Activated naive CD4-positive, alpha-beta T cell (primary cell): ENCODE data around the gene TMEM138.

ENCODE experiments used
- DNase-seq, 4 experiments: peaks; one replicate each; lab custom pipeline; 2025; lab: John Stamatoyannopoulos, UW

TMEM138 gene

DNA sequence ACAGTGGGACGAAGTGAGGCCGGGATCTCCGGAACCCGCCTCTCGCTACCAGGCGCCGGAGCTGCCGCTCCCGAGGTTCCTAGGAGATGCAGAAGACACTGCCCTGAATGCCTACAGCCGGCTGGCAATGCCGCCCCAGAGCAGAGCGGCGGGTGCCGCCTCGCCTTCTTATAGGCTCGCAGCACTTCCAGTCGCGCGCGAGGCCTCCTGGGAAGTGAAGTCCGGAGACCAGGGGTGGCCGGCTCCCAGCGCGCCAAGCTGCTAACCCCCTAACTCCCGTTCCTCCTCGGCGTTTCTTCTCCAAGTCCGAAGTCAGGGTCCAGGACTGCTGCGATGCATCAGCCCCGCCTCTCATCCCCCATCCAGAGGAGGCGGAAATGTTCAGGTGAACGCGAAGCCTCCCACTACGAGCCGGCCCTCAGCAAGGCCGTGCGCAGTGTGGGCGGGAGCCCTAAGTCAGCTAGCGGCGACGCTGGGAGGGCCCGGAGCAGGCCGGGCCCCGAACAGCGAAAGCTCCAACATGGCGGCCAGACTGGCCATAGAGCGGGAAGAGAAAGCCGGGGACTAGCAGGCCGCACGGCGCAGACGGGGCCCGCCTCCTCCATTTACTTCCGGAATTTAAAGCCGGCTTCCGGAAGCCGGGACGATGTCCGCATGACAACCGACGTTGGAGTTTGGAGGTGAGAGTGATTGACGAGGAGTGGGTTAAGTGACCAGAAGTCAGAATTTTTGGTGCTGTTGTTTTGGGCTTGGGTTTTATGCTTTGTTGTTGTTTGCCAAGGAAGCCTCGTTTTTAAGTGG is at the start of gene TMEM138, which contains the start of gene CYB561A3:
Gene TMEM138 (plus strand): TSS at position 634 of the 801 bp plus-strand sequence. CDS start 2,017 bp downstream, outside the sequence.
Gene CYB561A3 (minus strand): TSS at position 142 of the 801 bp plus-strand sequence. CDS start 5,169 bp downstream, outside the sequence.
- DNase-seq, result peak; percentile 73 to 79 (median 74)

DNA sequence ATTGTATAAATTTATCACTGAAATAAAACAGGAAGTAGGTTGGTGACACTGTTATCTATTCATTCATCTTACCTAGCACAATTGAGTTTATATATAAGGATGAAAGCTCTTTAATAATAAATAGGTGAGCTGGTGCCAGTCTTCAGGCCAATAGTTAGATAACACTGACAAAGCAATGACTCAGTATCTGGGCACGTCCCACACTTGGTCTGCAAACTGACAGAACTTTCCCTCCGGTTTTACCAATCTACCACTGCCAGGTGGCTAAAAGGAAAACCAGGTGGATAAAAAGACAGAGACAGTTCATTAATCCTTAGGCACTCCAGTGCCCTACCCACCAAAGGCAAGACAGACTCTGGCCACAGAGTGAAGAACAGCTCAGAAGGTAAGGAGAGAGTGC is 46.9 kb upstream of the TMEM138 start:
- no peak for DNase-seq

DNA sequence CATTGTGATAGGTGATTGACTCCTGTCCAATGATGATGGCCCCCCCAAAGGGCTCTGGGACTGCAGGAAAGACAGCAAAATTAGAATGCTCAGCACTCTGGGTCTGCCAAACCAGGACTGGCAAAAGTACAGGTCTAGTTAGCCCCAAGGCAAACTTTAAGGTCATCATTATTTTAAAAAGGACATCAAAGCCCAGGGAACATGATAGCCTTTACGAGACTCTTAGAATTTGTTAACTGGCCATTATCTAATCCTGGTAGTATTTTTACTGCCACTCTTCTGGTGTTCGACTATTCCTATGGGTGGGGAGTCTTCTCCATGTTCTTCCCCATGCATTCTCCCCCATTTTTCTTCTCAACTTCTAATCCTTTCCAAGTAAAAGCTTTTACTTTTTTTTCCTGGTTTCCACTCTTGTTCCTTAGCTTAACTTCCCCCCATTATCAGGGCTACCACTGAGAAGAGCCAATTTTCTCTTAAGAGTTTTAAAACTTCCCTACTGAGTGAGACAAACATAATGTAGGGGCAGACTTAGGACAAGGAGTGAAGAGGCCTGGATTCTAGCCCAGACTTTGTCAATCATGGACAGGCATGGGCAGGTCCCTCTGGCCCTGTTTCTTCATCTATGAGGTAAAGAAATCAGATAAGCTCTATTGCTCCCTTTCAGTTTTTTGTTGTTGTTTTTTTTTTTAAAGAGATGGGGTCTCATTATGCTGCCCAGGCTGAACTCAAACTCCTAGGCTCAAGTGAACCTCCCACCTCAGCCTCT is 36.3 kb upstream of the TMEM138 start:
- DNase-seq, result no peak

DNA sequence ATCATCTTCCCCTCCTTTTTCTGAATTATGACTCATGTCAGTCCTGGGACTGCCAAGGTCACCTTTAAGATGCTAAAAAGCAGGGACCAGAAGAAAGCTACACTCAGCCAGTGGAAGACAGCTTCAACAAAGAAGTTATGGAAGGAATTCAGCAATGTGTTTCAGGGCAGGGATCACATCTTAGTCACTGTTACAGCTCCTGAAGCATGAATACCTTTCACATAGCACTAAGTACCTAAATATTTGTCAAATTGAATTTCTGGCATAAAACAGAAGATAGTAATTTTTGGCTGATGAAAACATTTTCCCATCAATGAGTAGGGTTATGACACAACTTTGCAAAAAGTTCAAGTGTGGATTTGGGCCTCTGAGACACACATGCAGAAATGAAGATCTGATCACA is 34.5 kb upstream of the TMEM138 start:
- DNase-seq, result no peak

DNA sequence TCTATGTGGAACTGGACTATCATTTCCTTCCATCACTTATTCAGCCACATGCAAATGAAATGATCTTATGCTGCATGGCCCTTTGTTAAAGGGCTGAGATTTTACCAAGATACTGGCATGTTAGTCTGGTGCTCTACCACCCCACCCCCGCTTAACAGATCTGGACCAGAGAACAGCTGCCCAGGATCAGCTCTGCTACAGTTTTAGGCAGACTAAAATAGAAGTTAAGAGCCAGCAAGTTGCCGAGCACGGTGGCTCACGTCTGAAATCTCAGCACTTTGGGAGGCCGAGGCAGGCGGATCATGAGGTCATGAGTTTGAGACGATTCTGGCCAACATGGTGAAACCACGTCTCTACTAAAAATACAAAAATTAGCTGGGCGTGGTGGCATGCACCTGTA is 33.8 kb upstream of the TMEM138 start:
- no peak for DNase-seq

DNA sequence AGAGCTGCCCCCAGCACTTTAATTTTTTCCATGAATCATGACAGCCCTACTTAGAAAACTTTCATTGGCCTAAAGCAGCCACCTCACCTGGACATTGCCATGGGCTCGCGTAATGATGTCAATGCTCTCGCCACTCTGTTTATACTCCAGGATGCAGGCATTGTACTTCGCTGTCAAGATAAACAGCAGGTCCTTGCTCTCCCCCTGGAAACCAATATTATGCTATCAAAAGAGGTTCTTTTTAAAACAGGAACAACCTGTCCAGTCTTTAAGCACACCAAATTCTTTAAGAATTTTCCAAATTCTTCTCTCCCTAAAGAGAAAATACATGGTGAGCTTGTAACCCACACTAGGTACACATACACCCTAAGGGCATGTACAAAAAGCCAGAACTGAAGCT is 32.3 kb upstream of the TMEM138 start:
- DNase-seq, result no peak

DNA sequence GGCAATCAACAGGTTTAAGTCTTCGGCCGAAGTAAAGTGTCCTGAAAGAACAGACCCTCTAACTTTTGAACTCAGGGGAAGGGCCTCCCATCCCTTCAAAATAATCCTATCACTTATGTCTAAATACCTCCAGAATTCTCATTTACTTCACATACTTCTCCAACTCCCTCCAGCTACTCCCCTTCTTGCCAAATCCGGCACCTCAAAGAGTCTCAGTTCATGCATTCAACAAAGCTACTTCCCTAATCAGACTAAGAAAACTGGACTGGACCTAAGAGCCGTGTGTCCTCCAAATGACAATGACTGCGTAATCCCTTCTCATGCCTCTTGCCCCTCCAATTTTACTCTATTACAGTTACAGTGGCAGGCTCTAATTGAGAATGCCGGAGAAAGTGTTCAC is 30.5 kb upstream of the TMEM138 start:
- no peak for DNase-seq

DNA sequence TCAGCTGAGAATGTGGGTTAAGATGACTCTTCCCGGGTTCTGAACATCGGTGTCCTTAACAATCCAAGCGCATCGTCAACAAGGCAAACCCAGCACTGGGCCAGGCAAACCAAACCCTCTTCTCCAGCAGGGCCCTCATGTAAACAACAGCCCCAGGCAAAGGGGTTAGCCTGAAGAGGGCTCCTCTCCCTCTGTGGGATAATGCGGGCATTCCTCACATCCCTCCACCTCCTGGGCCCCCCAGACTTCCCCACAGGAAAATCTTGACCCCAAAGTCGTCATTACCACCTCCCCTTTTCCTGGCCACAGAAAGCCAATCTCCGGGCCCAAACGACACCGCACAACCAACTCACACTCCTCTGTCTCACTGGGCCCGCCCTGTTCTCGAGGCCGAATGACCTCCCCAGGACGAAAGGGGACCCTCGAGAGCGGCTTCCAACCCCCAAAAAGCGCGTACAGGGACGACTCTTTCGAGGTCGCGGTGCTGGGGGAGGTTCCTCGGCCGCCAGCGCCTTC is 29.8 kb upstream of the TMEM138 start:
- DNase-seq, result no peak

DNA sequence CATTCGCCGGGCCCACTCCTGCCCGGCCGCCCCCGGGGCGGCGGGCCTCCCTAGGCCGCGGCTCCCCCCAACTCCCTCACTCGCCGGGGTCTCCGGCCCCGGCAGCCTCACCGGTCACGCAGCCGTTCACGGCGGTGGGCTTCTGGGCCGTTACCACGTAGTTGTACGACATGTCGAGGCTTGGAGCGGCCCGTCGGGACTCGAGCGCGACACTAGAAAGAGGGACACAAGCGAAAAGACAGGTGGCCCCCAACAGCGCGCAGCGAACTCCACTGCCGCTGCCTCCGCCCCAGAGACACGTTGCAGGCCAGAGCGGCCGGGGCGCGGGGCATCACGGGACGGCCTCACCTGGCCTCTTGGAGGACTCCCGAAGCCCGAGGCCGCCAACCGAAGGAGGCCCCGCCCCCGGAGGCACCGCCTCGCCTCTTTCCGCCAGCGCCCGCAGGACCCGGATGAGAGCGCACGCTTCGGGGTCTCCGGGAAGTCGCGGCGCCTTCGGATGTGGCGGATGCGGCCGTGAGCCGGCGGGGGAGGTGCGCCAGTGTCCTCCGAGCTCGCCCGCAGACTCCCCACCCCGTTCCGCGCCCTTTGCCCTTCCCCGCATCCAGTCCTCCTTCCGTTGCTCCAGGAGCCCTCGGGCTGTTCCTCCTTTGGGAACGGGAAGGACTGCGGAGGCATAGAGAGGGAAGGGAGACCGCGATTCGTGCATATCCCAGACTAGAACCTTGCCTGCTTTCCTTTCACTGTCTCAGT is 29.2 kb upstream of the TMEM138 start, which contains the start of the genes DDB1 and TKFC:
Gene DDB1 (minus strand): TSS at position 309 of the 753 bp plus-strand sequence. CDS start 137 bp downstream, at position 172.
Gene TKFC (plus strand): TSS at position 432 of the 753 bp plus-strand sequence. CDS start 1,501 bp downstream, outside the sequence.
- DNase-seq, result peak; percentile 83 to 96 (median 90)

DNA sequence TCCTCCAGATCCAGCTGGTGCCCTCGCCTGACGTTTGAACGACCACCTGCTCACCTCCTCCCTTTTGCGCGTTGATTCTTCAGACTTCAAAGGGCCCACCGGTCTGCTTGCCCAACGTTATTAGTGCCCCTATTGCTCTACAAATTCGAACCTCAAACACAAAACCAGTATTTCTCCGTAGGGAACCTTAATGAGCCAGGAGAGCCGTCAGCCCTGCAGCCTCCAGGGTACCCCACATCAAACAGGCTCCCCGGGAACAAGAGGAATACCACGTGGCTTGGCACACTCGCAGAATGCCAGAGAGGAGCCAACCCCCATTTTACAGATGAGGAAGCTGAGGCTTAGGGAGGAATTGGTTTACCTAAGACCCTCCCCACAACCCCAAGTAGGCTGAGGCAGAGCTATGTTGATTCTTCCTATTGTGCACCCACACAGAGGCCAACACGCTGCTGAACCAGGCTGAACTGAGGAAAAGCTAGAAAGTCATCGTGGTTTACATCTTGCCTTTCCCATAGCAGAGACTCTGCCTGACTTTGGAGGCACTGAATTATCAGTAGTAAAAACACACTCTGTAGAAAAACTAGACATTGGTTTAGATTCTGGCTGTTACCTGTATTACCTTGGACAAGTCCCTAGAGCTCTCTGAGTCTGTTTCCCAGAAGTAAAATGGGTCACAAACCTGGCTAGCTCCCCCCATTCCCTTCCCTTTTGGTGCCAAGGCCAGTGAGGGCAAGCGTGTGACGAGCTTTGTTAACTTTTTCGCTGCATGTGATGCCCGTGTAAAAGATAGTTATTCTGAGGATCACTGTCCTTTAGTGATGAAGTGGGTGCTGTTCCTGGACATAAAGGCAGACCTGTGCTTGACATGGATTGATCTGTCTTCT is 28.4 kb upstream of the TMEM138 start:
- no peak for DNase-seq

DNA sequence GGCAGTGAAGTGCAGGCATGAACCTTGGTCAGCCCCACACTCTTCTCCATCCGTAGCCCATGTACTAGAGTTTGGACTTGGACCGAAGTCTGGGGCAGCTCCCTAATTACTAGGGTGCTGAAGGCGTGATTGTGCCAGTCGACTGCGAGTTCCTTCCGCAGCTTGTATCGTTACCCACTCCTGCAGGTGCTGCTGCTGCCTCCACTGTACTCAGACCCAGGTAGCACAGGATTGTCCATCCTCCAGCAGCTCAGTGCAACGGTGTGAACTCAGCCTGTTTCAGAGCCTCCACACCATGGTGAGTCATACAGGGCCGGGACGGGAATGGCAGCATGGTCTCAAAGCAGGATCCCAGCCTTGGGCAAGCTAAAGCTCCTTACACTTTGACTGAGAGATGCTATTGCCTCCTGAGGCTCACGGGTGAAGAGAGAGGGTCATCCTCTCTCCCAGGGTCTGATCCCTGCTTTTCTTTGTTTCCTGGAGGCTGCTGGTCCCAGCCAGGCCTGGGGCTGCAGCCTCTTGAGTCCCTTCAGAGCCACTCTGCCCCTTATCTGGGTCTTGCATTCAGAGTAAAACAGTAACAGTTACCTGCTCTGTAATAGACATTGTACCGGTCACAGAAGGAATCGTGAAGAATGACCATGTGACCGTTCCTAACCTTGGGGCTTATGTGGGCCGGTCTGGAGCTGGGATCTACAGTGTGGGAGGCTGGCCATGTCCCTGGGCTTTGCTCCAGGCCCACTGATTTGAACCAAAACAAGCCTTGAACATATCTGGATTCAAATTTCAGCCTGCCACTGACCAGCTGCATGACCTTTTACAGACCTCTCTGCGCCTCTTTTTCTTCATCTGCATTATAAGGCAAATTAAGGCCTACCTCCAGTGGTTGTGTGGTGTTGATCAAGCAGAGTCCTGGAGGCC is 27.5 kb upstream of the TMEM138 start:
- DNase-seq, result no peak

DNA sequence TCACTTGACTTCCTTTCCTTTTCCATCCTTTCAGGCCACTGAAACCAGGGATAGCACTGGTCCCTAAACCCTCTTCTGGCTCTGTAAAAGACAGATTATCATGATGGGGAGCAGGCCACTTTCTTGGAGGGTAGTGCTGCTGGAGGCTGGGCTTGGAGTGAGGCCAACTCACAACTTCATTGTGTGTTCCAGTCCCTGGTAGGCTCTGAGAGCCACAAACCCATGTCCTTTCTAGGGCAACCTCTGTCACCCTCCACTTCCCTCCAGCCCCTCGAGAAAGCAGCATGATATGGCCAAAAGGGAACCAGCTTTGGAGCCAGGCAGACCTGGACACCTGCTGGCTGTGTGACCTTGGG is 26.8 kb upstream of the TMEM138 start:
- no peak for DNase-seq

DNA sequence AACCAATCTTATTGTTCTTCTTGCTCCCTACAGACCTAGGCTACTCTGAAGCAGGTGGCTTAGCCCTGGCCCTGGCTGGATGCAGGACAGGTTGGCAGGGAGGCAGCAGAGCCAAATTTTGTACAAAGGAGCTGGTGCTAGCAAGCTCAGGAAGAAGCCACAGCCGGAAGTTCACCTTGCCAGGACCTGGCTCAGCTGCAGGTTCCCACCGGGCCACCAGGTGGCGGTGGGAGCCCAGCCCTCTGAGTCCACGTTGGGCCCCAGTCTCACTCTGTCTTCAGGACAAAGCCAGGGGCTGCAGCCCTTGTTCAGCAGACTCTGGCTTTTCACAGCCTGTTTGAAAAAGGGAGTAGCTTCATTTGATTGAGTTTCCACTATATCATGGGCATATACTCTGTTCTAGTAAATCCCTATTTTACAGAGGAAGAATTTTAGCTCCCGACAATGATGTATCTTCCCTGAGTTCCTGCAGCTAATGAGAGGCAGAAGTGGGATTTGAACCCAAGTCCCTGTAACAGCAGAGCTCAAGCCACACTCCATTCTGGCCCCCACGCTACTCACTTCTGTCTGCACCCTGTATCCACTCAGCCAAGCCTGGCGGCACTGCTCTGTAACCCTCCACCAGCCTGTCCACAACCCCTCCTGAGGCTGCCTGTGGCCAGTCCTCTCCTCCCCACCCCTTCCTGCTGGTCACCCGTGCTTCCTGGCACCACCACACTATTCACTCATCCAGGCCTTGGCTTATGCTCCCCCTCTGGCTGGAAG is 25.8 kb upstream of the TMEM138 start:
- DNase-seq, result peak; percentile 47 to 76 (median 58)

DNA sequence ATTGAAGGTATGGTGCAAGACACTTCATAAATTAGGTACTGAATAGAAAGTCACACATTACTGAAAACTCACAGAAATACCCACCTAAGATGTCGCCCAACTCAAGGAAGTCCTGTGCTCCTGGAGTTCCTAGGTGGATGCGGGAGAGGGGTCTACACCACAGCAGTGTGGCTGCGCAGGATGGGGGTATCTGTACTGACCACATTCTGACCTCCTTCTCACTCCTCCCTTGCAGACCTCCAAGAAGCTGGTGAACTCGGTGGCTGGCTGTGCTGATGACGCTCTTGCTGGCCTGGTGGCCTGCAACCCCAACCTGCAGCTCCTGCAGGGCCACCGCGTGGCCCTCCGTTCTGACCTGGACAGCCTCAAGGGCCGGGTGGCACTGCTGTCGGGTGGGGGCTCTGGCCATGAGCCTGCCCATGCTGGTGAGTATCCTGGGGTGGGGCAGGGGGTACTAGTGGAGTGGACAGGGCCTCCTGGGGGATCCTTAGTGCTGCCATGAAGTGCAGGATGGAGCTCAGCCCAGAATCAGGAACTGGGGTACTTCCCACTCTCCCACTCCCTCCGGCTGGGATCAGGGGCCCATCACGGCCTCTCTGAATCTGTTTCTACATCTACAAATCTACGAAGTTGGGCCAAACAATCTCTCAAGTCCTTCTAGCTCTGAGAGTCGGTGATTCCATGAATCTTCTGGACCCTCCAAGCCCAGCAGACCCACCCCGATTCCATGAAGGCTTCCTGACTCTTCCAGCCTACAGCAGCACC is 24.3 kb upstream of the TMEM138 start:
- DNase-seq, result no peak

DNA sequence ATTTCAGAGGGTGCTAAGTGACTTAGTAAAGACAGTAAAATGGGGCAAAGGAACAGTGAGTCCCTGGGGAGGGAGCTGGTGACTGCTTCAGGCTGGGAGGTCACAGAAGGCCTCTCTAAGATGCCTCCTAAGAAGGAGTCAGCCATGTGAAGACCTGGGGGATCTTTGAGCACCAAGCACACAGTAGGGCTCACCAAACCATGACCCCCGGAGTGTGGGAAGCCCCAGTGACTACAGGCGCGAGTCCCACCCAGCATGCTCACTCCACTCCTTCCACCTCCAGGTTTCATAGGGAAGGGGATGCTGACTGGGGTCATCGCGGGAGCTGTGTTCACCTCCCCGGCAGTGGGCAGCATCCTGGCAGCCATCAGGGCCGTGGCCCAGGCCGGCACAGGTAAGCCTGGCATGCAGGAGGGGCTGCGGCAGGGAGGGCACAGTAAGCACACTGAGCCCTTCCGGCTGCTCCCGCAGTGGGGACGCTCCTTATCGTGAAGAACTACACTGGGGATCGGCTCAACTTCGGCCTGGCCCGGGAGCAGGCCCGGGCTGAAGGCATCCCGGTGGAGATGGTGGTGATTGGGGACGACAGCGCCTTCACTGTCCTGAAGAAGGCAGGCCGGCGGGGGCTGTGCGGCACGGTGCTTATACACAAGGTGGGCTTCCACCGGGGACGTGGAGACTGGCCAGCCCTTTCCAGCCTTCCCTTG is 23.2 kb upstream of the TMEM138 start:
- no peak for DNase-seq

DNA sequence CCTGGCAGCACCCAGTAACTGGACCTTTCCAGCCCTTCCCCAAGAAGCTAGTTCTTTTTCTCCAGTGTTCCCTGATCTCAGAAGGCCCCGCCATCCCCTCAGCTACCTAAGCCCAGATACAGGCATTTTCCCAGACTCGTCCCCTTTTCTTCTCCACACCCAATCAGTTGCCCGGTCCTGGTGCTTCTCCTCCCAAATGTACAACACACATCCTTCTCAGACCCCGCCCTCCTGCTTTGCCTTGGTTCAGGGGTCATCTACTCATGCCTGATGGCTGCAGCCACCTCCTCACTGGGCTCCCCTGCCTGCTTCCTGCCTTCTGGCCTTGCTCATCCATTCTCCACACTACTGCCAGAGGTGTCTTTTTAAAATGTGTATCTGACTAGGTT is 22.7 kb upstream of the TMEM138 start:
- no peak for DNase-seq

DNA sequence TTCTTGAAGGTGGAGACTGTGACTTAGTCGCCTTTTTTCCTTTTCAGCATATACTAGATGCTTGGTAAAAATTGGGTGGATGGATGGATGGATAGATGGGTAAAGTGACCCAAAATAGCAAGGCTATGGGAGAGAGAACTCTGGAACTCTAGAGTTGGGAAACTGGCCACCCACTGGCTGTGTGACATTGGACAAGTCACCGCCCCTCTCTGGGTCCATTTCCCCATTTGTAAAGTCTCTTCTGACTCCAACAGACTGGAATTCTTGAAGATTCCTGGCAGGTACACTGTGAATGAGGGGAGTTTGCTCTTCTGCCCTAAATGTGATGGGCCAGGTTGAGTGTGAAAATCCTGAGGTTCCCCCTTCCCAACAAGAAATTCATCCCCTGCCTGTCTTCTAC is 21.2 kb upstream of the TMEM138 start:
- no peak for DNase-seq

DNA sequence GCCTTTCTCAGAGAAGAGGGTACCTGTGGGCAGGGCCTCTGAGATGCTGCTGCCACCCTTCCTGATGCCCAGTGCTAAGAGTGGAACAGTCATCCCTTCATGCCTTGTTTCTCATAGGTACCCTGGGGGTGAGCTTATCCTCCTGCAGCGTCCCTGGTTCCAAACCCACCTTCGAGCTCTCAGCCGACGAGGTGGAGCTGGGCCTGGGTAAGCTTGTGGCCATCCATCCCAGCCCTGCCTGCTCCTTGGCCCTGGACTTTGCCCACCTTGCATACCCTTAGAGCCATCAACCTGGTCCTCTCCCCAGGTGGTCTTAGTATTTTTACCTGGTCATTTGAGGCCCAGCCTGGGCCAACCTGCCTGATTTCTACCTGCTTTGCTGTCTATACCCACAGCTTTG is 20.5 kb upstream of the TMEM138 start:
- DNase-seq, result no peak
